Astrocyte (in vitro differentiated cells and primary cell): ENCODE measurements around the gene ZBTB7C.

Experiments used
- CTCF ChIP-seq: IDR thresholded peaks from 2 replicates; pipeline ENCODE4 v1.5.1; 2011; ENCODE audit warnings: low read depth, mild to moderate bottlenecking, inconsistent platforms, low read length, moderate library complexity; ENCODE audit not compliant: insufficient read depth
- EZH2 ChIP-seq: IDR thresholded peaks from 2 replicates; pipeline ENCODE4 v1.6.1; 2012; ENCODE audit warnings: mild to moderate bottlenecking, low read length, inconsistent platforms; ENCODE audit not compliant: insufficient read depth

GRCh38 chr18:48265328-48265727 is 143.9 kb downstream of the ZBTB7C start:
- TF ChIP-seq EZH2 = no peak
- TF ChIP-seq CTCF = no peak
